ENCODE data around the gene TSSK6.

The TSSK6 gene

DNA sequence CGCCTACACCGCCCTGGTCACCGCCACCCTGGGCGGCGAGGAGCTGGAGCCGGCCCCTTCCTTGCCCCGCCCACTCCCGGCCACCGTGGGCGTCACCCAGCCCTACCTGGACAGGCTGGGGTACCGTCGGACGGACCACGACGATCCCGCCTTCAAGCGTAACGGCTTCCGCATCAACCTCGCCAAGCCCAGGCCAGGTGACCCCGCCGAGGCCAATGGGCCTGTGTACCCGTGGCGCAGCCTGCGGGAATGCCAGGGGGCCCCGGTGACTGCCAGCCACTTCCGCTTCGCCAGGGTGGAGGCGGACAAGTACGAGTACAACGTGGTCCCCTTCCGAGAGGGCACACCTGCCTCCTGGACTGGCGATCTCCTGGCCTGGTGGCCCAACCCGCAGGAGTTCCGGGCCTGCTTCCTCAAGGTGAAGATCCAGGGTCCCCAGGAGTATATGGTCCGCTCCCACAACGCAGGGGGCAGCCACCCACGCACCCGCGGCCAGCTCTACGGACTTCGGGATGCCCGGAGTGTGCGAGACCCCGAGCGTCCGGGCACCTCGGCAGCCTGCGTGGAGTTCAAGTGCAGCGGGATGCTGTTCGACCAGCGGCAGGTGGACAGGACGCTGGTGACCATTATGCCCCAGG, 29.7 kb upstream of the TSSK6 start:
- DNase-seq (ENCODE audit: low spot score), result no peak

DNA sequence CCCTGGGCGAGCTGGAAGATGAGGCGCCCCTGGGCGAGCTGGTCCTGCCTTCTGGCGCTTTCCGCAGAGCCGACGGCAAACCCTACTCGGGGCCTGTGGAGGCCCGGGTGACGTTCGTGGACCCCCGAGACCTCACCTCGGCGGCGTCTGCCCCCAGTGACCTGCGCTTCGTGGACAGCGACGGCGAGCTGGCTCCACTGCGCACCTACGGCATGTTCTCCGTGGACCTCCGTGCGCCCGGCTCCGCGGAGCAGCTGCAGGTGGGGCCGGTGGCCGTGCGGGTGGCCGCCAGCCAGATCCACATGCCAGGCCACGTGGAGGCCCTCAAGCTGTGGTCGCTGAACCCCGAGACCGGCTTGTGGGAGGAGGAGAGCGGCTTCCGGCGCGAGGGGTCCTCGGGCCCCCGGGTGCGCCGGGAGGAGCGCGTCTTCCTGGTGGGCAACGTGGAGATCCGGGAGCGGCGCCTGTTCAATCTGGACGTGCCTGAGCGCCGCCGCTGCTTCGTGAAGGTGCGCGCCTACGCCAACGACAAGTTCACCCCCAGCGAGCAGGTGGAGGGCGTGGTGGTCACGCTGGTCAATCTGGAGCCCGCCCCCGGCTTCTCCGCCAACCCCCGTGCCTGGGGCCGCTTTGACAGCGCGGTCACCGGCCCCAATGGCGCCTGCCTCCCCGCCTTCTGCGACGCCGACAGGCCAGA, 29.1 kb upstream of the TSSK6 start:
- DNase-seq (ENCODE audit: low spot score), result no peak

DNA sequence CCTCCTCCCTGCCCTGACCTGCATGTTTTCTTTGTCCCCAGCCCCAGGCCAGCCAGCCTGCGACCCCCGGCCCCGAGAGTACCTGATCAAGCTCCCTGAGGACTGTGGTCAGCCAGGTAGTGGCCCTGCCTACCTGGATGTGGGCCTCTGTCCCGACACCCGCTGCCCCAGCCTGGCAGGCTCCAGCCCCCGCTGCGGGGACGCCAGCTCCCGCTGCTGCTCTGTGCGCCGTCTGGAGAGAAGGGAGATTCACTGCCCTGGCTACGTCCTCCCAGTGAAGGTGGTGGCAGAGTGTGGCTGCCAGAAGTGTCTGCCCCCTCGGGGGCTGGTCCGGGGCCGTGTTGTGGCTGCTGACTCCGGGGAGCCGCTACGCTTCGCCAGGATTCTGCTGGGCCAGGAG, 28.3 kb upstream of the TSSK6 start:
- DNase-seq (ENCODE audit: low spot score), result no peak

DNA sequence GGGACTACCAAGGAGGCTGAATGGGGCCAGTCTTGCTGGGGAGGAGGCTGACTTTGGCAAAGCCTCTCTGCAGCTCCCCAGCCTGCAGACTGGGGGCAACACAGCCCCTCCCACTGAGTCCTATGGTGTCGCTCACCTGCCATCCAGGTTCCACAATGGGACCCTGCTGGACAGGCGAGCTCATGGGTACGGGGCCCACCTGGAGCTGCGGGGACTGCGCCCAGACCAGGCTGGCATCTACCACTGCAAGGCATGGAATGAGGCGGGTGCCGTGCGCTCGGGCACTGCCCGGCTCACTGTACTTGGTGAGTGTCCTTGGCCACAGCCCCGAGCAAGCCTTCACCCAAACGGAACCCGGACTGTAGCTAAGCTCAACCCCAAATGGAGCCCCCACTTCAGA, 27.8 kb upstream of the TSSK6 start:
- DNase-seq (ENCODE audit: low spot score), result no peak

DNA sequence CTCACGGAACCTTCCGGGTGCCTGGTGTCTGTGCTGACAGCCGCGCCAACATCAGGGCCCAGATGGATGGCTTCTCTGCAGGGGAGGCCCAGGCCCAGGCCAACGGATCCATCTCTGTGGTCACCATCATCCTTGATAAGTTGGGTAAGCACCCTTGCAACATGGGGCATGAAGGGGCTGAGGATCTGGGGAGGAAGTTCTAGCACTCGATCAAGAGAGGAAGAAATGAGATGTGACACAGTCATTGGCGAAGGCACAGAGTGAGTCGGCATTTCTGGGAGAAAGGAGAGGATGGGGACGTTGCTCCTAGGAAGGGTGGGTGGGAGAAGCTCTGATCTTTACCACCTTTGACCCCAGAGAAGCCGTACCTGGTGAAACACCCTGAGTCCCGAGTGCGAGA, 27.2 kb upstream of the TSSK6 start:
- DNase-seq (ENCODE audit: low spot score), result no peak

DNA sequence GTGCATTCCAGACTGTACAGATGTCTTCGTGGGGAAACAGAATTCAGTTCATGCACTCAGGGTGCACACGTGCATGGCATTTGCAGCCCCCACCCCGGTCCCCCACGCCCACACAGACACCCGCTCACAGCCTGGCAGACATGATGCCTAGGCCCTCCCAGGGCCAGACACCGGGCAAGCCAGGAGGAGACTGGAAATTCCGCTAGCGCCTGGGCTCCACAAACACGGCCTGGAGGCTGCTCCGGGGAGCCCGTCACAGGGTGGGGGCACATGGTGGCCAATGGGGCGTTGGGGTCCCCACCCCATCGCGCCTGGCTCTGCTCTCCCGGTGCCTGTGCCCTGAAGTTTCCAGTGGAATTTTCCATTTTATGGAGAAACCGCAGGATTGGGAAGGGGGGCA, 26.3 kb upstream of the TSSK6 start:
- no peak for DNase-seq (ENCODE audit: low spot score)

DNA sequence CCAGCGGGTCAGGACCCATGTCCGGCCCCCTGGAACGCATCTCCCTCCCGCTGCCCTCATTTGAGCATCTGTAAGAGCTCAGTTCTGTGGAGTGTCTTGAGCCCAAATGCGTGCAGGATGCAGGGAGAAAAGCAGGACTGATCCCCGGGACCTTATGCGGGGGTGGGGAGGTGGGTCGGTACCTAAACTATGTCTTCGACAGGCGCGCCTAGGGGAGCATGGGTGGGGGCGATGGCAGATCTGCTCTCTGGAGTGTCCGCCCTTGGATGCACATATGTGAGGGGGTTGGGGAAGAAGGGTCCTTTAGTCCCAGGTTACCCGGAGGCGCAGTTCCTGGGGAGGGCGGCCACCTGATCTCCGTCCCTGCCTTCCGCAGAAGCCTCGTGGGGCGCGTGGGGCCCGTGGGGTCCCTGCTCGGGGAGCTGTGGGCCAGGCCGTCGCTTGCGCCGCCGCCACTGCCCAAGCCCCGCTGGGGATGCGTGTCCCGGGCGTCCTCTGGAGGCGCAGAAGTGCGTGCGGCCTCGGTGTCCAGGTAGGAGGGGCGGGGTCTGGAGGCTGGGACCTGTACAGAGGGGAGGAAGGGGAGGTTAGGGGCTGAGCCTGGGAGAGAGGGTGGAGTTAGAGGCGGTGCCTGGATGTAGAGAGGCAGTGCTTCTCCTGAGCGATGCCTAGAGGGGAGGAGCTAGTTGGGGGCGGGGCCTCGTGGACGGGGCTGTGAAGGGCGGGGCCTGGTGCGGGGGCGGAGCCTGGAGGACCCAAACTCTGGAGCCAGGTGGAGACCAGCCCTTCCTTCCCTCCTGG, 25.6 kb upstream of the TSSK6 start:
- no peak for DNase-seq (ENCODE audit: low spot score)

DNA sequence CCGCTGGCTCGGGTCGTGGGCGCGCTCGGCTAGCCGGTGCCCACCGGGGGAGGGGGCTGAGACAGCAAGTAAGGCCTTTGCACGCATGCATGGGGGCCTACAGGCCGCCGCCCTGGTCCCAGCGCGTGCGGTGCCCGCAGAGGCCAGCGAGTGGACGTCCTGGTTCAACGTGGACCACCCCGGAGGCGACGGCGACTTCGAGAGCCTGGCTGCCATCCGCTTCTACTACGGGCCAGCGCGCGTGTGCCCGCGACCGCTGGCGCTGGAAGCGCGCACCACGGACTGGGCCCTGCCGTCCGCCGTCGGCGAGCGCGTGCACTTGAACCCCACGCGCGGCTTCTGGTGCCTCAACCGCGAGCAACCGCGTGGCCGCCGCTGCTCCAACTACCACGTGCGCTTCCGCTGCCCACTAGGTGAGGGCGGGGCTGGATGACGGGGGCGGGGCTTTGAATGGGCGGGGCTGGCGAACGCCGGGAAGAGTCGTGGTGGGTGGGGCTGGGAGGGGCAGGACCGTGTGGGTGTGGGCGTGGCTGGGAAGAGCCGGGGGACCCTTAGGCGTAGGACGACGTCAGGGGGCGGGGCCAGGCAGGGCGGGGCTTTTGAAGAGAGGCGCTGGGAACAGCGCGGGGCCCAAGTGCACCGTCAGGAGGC, 24.8 kb upstream of the TSSK6 start:
- peak; percentile 26 for DNase-seq (ENCODE audit: low spot score)

DNA sequence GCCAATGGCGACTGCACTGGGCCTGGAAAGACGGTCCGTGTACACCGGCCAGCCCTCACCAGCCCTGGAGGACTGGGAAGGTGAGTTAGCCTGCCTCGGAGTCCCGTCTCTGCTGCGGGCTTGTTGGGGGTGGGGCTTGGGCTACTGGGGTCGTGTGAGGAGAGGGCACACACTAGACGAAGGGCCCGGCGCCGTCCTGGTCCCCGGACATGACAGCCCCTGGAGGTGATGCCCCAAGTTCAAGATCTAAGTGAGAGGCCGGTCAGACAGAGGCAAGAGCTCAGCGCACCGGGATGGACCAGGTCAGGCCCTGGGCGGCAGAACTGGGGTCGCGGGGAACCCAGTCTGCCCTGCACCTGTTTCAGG, 24.3 kb upstream of the TSSK6 start:
- no peak for DNase-seq (ENCODE audit: low spot score)

DNA sequence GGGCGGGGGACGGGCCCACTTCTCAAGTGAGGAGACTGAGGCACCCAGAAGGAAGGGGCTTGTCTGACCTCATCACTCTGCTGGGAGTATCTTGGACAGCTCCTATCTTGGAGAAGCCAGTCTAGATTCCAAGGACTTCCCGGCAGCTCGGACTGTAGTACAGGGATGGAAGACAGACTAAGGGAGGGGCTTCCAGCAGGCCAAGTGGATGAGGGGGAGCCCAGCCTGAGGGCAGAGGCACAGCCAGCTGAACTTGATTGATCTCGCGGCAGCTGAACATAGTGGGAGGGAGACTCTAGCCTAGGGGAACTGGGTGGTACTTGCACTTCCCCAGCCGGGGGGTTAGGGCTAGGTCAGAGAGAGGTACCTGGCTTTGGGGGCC, 23.4 kb upstream of the TSSK6 start:
- DNase-seq (ENCODE audit: low spot score), result no peak

DNA sequence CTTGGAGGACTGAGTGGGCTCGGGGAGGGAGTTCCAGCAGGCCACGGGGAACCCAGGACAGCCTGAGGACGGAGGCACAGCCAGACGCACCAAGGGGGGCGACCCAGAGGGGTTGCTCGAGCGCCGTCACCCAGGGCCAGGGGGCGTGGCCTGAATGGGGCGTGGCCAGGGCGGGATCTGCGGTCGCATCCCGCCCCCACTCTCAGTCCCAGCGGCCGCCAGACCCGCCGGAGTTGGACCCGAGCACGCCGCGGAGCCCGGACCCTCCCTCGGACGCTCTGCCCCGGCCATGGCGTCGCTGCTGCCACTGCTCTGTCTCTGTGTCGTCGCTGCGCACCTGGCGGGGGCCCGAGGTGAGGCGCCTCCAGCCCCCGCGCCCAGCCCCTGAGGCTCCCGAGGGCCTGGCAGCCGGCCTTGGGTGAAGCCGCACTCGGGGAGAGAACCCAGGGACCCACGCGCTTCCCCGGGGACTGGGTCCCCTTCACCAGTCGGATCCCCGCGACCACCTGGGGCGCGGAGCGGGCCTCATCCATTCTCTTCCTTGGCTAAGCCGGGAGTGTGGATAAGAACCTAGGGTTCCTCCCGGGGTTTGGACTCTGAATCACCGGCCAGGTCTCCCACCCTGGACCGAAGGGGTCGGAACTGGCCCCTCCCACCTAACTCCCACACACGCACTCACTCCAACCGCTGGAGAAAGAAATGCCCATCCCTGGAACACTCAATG, 22.9 kb upstream of the TSSK6 start, which contains the start of gene CILP2:
CILP2 (plus strand) TSS at position 205 of the 724 bp plus-strand sequence; CDS start at position 290, 85 bp downstream.
- DNase-seq (ENCODE audit: low spot score), result no peak

DNA sequence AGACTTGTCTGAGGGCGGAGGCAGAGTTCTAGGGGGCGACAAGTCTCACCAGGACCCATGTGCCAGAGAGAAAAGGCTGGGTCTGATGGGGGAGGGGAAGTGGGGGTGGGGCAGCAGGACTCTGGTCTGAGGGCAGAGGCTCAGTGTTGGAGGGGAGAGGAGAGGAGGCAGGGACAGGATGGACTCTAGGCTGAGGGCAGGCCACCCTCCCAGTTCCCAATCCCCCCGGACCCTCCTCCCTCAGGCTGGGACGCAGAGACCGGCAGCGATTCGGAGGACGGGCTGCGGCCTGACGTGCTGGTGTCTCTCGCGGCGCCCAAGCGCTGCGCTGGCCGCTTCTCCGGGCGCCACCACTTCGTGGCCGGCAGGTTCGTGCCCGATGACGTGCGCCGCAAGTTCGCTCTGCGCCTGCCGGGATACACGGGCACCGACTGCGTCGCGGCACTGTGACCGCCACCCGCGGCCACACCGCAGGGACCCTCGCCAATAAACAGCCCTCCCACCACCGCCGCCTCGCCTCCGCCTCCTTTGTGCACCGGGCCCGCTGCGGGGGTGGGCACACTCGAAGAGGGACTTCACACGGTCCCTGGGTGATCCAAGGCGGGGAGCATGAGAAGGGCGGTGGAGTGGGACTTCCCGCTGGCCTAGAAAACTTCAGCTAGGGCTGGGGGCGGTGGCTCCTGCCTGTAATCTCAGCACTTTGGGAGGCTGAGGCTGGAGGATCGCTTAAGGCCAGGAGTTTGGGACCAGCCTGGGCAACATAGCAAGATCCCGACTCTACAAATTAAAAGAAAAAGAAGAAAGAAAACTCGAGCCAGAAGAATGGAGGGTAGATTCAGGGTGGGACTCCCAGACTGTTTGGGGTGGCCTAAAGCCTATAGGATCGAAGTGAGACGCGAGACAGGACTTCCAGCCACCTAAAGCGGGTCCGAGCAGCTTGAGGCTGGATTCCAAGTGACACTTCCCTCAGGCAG, 22.0 kb upstream of the TSSK6 start:
- no peak for DNase-seq (ENCODE audit: low spot score)

DNA sequence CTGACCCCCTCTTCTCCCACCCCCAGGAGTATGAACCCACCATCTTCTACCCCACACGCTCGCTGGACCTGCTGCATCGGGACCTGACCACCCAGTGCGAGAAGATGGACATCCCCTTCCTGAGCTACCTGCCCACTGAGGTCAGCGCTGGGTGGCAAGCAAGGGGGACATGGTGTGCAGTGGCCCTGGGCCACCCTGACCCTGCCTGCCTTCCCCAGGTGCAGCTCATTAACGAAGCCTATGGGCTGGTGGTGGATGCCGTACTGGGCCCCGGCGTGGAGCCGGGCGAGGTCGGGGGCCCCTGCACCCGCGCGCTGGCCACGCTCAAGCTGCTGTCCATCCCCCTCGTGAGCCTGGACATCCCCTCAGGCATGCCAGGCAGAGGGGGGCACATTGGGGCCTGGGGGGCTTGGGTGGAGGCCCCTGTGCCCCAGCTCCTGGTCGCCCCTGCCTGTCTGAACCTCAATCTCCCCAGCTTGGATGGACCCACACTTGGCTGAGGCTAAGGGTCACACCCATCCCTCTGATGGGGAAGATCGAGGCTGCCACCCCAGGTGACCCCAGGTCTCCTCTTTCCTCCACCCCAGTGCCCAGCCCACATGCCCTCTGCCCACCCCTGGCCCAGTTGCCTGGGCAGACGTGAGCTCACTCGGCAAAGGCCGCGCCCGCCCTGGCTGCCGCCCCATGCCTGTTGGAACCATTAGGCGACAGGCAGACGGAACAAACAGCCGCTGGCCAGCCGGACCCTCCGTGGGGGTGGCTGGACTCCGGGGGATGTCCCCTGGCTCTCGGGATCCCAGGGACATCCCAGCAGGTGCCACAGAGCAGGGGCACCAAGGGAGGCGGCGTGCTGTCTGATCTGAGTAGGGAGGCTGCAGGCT, 20.2 kb upstream of the TSSK6 start:
- no peak for DNase-seq (ENCODE audit: low spot score)

DNA sequence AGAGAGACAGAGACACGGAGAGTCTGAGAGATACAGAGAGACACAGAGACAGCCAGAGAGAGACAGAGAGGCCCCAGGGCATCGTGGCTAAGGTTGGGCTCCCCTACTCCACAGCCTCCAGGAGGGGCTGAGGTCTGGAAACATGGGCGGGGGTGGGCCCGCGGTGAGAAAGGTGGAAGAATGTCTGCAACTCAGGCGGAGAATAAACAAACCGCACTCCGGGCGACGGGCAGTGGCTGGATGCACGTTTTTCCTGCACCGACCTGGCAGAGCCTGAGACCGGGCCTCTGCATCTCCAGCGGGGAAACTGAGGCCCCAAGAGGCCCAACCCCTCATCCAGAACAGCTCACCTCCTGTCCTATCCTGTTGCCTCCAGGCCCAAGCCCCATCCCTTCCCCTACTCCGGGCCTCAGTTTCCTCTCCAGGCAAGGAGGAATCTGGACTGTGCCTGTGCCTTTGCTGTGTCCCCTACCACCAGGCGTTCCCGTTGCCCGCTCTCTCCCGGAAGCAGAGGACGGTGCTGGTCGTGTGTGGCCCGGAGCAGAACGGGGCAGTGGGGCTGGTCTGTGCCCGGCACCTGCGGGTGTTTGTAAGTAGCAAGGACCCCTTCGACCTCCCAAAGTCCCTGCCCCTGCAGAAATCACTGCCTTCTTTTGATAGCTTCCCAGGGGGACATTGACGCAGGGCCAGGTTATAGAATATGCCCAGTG, 19.4 kb upstream of the TSSK6 start:
- DNase-seq (ENCODE audit: low spot score), result no peak

DNA sequence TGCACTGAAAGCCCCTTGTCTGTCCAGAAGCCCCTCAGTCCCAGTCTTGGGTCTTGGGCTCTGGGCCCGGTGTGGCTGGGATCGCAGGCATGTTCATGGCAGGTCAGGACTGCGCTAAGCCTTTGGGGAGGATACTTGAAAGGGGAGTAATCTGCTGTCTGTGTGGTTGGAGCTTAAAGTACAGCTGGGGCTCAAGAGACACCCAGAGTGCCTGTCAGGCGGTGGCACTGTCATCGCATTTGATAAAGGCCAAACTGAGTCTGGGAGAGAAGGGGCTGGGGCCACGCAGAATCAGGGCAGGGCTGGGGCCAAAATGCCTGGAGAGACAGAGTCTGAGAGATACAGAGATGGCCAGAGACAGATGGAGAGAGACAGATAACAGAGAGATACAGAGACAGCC, 18.5 kb upstream of the TSSK6 start:
- no peak for DNase-seq (ENCODE audit: low spot score)

DNA sequence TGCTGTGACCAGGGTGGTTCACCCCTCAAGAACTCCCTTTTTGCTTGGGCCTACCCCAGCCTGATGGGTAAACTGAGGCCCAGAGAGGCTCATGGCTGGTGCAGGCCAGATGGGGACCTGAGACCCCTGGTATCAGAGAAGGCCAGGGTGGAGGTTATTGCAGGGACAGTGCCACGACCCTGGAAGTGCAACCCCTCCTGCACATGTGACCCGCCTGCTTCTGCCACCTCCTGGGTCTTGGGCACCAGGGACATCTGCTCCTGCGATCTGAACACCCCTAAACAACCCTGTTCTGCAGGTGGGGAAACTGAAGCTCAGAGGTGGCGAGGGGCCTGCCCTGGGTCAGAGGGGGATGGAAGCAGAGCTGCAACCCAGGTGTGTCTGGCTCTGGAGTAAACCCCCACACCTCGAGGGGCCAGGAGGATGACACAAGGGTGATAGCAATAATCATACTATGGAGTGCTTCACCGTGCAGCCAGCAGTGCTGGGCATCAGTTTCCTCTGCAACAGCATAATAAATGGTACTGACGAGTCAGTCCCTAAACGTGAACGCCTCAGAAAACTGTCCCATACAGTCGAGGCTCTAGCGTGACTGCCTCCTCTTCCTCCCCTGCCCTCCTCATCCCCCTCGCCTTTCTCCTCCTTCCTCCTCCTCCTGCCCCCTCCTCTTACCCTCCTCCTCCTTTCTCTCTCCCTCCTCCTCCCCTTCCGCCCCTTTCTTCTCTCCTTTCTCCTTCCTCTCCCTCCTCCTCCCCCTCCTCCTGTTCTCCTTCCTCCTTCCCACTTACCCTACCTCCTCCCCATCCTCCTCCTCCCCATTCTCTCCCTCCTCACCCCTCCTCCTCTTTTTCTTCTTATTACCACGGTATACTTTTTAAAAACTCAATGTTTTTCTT, 17.7 kb upstream of the TSSK6 start:
- DNase-seq (ENCODE audit: low spot score), result no peak

DNA sequence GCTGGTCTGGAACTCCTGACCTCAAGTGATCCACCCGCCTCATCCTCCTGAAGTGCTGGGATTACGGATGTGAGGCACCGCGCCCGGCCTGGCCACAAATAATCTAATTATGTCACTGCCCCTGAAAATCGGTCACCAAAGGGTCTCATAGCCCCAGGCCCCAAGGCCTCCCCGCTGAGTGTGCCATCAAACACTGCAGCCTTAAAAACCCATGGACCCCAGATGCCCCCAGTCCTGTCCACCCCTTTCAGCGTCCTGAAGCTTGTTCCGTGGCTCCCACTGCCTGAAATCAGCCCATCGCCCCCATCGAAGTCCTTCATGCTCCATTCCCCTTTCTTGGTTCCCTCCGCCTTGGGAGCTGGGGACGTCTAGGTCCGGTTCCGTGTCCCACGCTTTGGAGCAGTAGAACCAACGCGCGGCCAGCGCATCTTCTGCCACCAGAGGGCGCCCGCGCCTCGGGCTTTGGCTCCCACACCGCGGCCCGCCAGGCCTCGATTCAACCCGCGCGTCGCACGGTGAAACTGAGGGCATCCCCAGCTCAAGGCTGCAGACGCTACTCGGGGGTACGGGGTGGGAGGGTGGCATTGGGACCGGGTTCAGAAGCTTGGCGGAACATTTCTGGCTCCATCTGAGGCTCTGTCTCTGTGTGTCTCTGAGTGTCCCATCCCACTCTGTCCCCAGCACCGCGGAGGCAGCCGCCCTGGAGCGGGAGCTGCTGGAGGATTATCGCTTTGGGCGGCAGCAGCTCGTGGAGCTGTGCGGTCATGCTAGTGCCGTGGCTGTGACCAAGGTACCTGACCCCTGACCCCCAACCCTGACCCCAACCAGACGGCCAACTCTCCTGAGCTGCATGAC, 16.8 kb upstream of the TSSK6 start:
- DNase-seq (ENCODE audit: low spot score), result peak; percentile 61

Measured in kidney capillary endothelial cell (primary cell).